Measurements from ENCODE around the gene RNF14.
"Not testable (repeated sequence)": the region's sequence is repeated elsewhere in the genome, so short reads cannot be mapped to it uniquely, and the experiment has no call there.

The RNF14 gene

GRCh38 chr5:142032747-142033631 lies 64.1 kb downstream of the RNF14 start:
- no peaks in the 10 kb centered on the region for H3K9me3 ChIP-seq (ENCODE audit: control insufficient read depth in 1 of 2, low read length in 2 of 2)
- H3K4me1 ChIP-seq (ENCODE audit: control insufficient read depth in 1 of 2, insufficient read depth in 2 of 2, low read length in 2 of 2), result no peaks in the 10 kb centered on the region
- H3K36me3 ChIP-seq (ENCODE audit: control insufficient read depth in 1 of 2, insufficient read depth in 2 of 2, low read length in 2 of 2), result no peaks in the 10 kb centered on the region
- no peaks in the 10 kb centered on the region for H3K27me3 ChIP-seq (ENCODE audit: control insufficient read depth in 1 of 2, insufficient read depth in 2 of 2, low read length in 2 of 2)
- H3K27ac ChIP-seq (ENCODE audit: low read depth, low read length), result no peak overlapping the region
- H3K4me3 ChIP-seq (ENCODE audit: low read depth in 1 of 2, low read length in 2 of 2), result no peak overlapping the region
- H3K9ac ChIP-seq (ENCODE audit: low read depth in 1 of 2, low read length in 2 of 2), result no peak overlapping the region

GRCh38 chr5:142033632-142034567 lies 65.0 kb downstream of the RNF14 start:
- not testable (repeated sequence) for H3K36me3 ChIP-seq (ENCODE audit: control insufficient read depth in 1 of 2, insufficient read depth in 2 of 2, low read length in 2 of 2); H3K4me3 ChIP-seq (ENCODE audit: low read depth in 1 of 2, low read length in 2 of 2); H3K9me3 ChIP-seq (ENCODE audit: control insufficient read depth in 1 of 2, low read length in 2 of 2); H3K27ac ChIP-seq (ENCODE audit: low read depth, low read length); H3K9ac ChIP-seq (ENCODE audit: low read depth in 1 of 2, low read length in 2 of 2); H3K27me3 ChIP-seq (ENCODE audit: control insufficient read depth in 1 of 2, insufficient read depth in 2 of 2, low read length in 2 of 2); H3K4me1 ChIP-seq (ENCODE audit: control insufficient read depth in 1 of 2, insufficient read depth in 2 of 2, low read length in 2 of 2)

- no peak overlapping the region for H3K9ac ChIP-seq (ENCODE audit: low read depth in 1 of 2, low read length in 2 of 2)
- no peak overlapping the region for H3K27ac ChIP-seq (ENCODE audit: low read depth, low read length)
- no peaks in the 10 kb centered on the region for H3K4me1 ChIP-seq (ENCODE audit: control insufficient read depth in 1 of 2, insufficient read depth in 2 of 2, low read length in 2 of 2)
- H3K4me3 ChIP-seq (ENCODE audit: low read depth in 1 of 2, low read length in 2 of 2), result no peak overlapping the region
- no peaks in the 10 kb centered on the region for H3K9me3 ChIP-seq (ENCODE audit: control insufficient read depth in 1 of 2, low read length in 2 of 2)
- no peaks in the 10 kb centered on the region for H3K27me3 ChIP-seq (ENCODE audit: control insufficient read depth in 1 of 2, insufficient read depth in 2 of 2, low read length in 2 of 2)
- H3K36me3 ChIP-seq (ENCODE audit: control insufficient read depth in 1 of 2, insufficient read depth in 2 of 2, low read length in 2 of 2), result no peaks in the 10 kb centered on the region
Observed at GRCh38 chr5:142034994-142035393, 66.1 kb downstream of the RNF14 start.

GRCh38 chr5:142036918-142037317 lies 68.0 kb downstream of the RNF14 start:
- no peak overlapping the region for H3K4me3 ChIP-seq (ENCODE audit: low read depth in 1 of 2, low read length in 2 of 2)
- H3K9me3 ChIP-seq (ENCODE audit: control insufficient read depth in 1 of 2, low read length in 2 of 2), result no peaks in the 10 kb centered on the region
- no peak overlapping the region for H3K9ac ChIP-seq (ENCODE audit: low read depth in 1 of 2, low read length in 2 of 2)
- no peaks in the 10 kb centered on the region for H3K36me3 ChIP-seq (ENCODE audit: control insufficient read depth in 1 of 2, insufficient read depth in 2 of 2, low read length in 2 of 2)
- H3K27me3 ChIP-seq (ENCODE audit: control insufficient read depth in 1 of 2, insufficient read depth in 2 of 2, low read length in 2 of 2), result no peaks in the 10 kb centered on the region
- no peaks in the 10 kb centered on the region for H3K4me1 ChIP-seq (ENCODE audit: control insufficient read depth in 1 of 2, insufficient read depth in 2 of 2, low read length in 2 of 2)
- H3K27ac ChIP-seq (ENCODE audit: low read depth, low read length), result no peak overlapping the region

GRCh38 chr5:142037599-142037998 lies 68.7 kb downstream of the RNF14 start:
- H3K36me3 ChIP-seq (ENCODE audit: control insufficient read depth in 1 of 2, insufficient read depth in 2 of 2, low read length in 2 of 2); H3K27ac ChIP-seq (ENCODE audit: low read depth, low read length); H3K9ac ChIP-seq (ENCODE audit: low read depth in 1 of 2, low read length in 2 of 2); H3K4me3 ChIP-seq (ENCODE audit: low read depth in 1 of 2, low read length in 2 of 2); H3K4me1 ChIP-seq (ENCODE audit: control insufficient read depth in 1 of 2, insufficient read depth in 2 of 2, low read length in 2 of 2); H3K9me3 ChIP-seq (ENCODE audit: control insufficient read depth in 1 of 2, low read length in 2 of 2); H3K27me3 ChIP-seq (ENCODE audit: control insufficient read depth in 1 of 2, insufficient read depth in 2 of 2, low read length in 2 of 2): not testable (repeated sequence)

GRCh38 chr5:142038735-142039134 lies 69.8 kb downstream of the RNF14 start:
- Histone ChIP-seq H3K4me1 (ENCODE audit: control insufficient read depth in 1 of 2, insufficient read depth in 2 of 2, low read length in 2 of 2) (no peaks in the 10 kb centered on the region), H3K9me3 (ENCODE audit: control insufficient read depth in 1 of 2, low read length in 2 of 2) (no peaks in the 10 kb centered on the region), H3K9ac (ENCODE audit: low read depth in 1 of 2, low read length in 2 of 2) (no peak overlapping the region), H3K27me3 (ENCODE audit: control insufficient read depth in 1 of 2, insufficient read depth in 2 of 2, low read length in 2 of 2) (no peaks in the 10 kb centered on the region), H3K27ac (ENCODE audit: low read depth, low read length) (no peak overlapping the region), H3K4me3 (ENCODE audit: low read depth in 1 of 2, low read length in 2 of 2) (no peak overlapping the region), H3K36me3 (ENCODE audit: control insufficient read depth in 1 of 2, insufficient read depth in 2 of 2, low read length in 2 of 2) (no peaks in the 10 kb centered on the region)
